Mammary epithelial cell (primary cell): Measurements from ENCODE around the gene GPR143.

Experiments
- CTCF ChIP-seq, 2 donors: IDR thresholded peaks in 1 of 2; conservative IDR thresholded peaks in 1 of 2; 2 replicates each; pipeline ENCODE4 v1.5.1; 2011 to 2012; ENCODE audit warnings: inconsistent platforms in 2 of 2, low read length in 2 of 2, mild to moderate bottlenecking in 2 of 2, control low read depth in 1 of 2, low read depth in 1 of 2; ENCODE audit not compliant: insufficient read depth in 1 of 2; ENCODE audit errors: extremely low read depth in 1 of 2
- EZH2 ChIP-seq: IDR thresholded peaks from 2 replicates; pipeline ENCODE4 v1.6.1; 2012; ENCODE audit warnings: low read length, inconsistent platforms, borderline replicate concordance

- no peak for TF ChIP-seq CTCF (conservative IDR thresholded peaks at IDR 0.05 in 1 of 2, IDR thresholded peaks at IDR 0.05 in 1 of 2; ENCODE audit: extremely low read depth in 1 of 2, insufficient read depth in 1 of 2, low read depth in 1 of 2, low read length in 2 of 2)
- TF ChIP-seq EZH2 = no peak
Observed at GRCh38 chrX:9681011-9681410, 84.6 kb downstream of the GPR143 start.
